Keratinocyte (primary cell): ENCODE results near the gene EPHA6.

ENCODE experiments used
- EZH2 ChIP-seq: IDR thresholded peaks from one replicate; pipeline ENCODE4 v1.6.1; 2012; ENCODE audit warnings: inconsistent platforms, mild to moderate bottlenecking, low read length, moderate library complexity
- TF ChIP-seq, protein P1 (sequence below), 3 experiments: IDR thresholded peaks in 1 of 3; conservative IDR thresholded peaks in 1 of 3; optimal IDR thresholded peaks in 1 of 3; 2 replicates in 2 of 3; 3 replicates in 1 of 3; pipeline versions ENCODE3 to v1.5.1; 2011; ENCODE audit warnings: low read length in 3 of 3, mild to moderate bottlenecking in 3 of 3, moderate library complexity in 2 of 3, control low read depth in 1 of 3, inconsistent platforms in 1 of 3; ENCODE audit not compliant: insufficient read depth in 2 of 3; ENCODE audit errors: extremely low read depth in 1 of 3

GRCh38 chr3:97121386-97121785 lies 307.0 kb downstream of the EPHA6 start:
- TF ChIP-seq, protein P1, sequence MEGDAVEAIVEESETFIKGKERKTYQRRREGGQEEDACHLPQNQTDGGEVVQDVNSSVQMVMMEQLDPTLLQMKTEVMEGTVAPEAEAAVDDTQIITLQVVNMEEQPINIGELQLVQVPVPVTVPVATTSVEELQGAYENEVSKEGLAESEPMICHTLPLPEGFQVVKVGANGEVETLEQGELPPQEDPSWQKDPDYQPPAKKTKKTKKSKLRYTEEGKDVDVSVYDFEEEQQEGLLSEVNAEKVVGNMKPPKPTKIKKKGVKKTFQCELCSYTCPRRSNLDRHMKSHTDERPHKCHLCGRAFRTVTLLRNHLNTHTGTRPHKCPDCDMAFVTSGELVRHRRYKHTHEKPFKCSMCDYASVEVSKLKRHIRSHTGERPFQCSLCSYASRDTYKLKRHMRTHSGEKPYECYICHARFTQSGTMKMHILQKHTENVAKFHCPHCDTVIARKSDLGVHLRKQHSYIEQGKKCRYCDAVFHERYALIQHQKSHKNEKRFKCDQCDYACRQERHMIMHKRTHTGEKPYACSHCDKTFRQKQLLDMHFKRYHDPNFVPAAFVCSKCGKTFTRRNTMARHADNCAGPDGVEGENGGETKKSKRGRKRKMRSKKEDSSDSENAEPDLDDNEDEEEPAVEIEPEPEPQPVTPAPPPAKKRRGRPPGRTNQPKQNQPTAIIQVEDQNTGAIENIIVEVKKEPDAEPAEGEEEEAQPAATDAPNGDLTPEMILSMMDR (optimal IDR thresholded peaks at IDR 0.05 in 1 of 3, IDR thresholded peaks at IDR 0.05 in 1 of 3, conservative IDR thresholded peaks at IDR 0.05 in 1 of 3; ENCODE audit: extremely low read depth in 1 of 3, insufficient read depth in 2 of 3, low read length in 3 of 3): no peak
- no peak for TF ChIP-seq EZH2
